GM18505 (cell line): Measurements from ENCODE around the gene SMC1A.
"Not testable (repeated sequence)": the region's sequence is repeated elsewhere in the genome, so short reads cannot be mapped to it uniquely, and the experiment has no call there.

ENCODE experiments used
- ATAC-seq: cut with Tn5 transposase; IDR thresholded peaks from one replicate; pipeline ENCODE4 v1.9.1; 2021; ENCODE audit not compliant: unreplicated experiment
- POLR2A ChIP-seq: IDR thresholded peaks from 4 replicates; pipeline ENCODE4 v1.6.1; 2011; ENCODE audit warnings: borderline replicate concordance; ENCODE audit not compliant: insufficient read depth, insufficient read length; ENCODE audit errors: extremely low read depth

The SMC1A gene

DNA sequence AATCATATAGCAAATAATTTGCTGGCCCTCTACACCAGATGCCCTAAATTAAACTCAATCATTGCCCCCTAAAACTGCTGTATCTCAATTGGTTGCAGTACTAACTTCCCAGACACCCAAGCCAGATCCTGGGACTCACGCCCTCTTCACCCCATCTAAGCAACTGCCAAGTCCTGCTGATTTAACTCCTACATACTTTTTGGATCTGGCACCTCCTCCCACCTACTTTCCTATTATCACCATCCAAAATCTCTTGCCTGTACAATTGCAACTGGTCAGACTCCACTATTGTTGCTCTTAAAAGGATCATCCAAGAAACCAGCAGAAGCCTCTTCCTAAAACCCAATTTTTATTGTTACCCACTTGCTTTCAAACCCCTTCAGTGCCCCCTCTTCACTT lies 16.4 kb upstream of the SMC1A start:
- no peak for TF ChIP-seq POLR2A
- no peak for ATAC-seq

- no peak for TF ChIP-seq POLR2A
Observed at GRCh38 chrX:53438174-53438831, 15.8 kb upstream of the SMC1A start.

DNA sequence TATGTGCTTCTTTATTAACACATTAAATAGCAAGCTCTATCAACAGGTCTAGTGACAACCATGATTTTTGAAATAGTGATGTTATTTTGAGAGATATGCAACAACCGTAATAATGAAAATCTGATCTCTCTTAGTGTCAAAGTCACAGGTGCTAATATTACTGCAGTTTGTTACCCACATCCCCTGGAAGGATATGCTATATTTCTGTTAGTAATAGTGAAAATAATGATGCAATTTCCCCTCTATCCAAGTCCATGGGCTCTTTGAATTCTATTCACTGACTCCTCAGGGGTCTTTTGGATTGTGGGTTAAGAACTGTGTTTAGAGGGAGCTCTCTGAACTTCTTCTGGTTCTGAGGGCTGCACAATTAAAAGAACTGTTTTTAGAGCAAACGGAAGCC lies 14.8 kb upstream of the SMC1A start:
- TF ChIP-seq POLR2A: no peak
- no peak for ATAC-seq

More at GRCh38 chrX:53438174-53438831, 15.8 kb upstream of the SMC1A start:
- ATAC-seq: no peak

- peak; percentile 70 for ATAC-seq
- no peak for TF ChIP-seq POLR2A
Observed at GRCh38 chrX:53435997-53436396, 13.5 kb upstream of the SMC1A start.

DNA sequence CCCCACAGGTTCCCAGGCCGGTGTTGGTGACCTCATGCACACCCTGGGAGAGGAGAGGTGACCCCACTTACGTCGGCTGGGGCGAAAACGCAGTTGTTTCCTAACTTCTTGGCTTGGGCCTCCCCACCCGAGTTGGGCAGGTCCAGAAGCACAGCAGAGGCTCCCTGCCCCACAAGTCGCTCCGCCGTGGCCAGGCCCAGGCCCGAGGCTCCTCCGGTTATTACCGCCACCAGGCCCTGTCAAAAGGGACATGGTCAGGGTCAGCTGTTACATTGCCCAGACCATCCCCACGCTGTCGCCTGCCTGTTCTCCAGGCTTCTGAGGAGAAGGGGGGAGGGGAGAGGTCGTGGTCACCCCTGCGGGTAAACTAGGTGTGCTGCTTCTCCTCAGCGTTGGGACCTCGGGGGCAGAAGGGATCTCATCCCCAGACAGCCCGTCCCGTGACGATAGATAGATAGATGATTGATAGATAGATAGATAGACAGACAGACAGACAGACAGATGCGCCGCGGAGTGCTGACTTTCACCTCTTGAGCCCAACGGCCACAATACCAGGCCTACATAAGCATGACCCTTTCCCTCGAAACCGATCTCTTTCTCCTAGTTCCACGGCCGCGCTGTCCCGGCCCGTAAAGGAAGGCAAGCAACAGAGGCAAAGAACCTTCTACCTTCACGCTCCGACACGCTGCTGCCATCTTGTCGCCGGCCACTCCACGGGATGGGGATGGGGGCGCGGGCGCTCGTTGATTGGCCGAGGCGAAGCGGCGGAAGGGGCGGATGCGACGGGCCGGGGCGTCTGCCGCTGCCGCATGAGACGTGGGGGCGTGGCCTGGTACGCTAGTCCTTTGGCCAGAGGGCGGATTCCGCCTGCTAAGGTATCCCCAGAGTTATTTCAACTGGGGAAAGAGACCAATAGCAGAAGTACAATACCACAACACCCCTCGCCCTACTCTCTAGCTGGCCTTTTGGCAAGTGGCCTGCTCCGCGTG lies 11.5 kb upstream of the SMC1A start, which contains the start of gene HSD17B10:
Gene HSD17B10, minus strand, starts transcription at position 720 of the 989 bp plus-strand sequence. Its CDS starts 25 bp downstream, at position 695.
- peak; percentile 88 for ATAC-seq

DNA sequence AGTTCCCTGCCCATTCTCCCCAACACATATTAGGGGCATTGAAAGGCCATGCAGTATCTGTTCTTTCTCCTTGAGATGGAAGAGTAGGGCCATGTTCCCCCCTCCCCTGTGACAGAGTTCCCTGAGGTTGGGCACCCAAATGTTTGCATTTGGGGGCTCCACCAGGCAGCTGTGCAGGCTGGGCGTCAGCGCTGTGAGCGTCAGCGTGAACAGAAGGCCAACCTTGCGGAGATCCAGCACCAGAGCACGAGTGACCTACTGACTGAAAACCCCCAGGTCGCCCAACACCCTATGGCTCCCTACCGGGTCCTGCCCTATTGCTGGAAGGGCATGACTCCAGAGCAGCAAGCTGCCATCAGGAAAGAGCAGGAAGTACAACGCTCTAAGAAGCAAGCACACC lies 7.8 kb upstream of the SMC1A start:
- no peak for ATAC-seq
- TF ChIP-seq POLR2A: no peak

More for the DNA sequence above, 11.5 kb upstream of the SMC1A start, which contains the start of gene HSD17B10:
- peak; percentile 69 for TF ChIP-seq POLR2A

GRCh38 chrX:53429755-53430154 lies 7.3 kb upstream of the SMC1A start:
- no peak for ATAC-seq
- TF ChIP-seq POLR2A: no peak

- ATAC-seq: no peak
- TF ChIP-seq POLR2A: no peak
Observed at GRCh38 chrX:53422861-53423306, 430 bp upstream of the SMC1A start, which contains the start of gene RIBC1. RIBC1 (plus strand) TSS chrX:53422873; CDS start chrX:53426277, 3,404 bp downstream.

GRCh38 chrX:53421772-53422085 lies 725 bp downstream of the SMC1A start:
- ATAC-seq: peak; percentile 12

GRCh38 chrX:53421125-53421524 lies 1.3 kb downstream of the SMC1A start:
- ATAC-seq: no peak
- no peak for TF ChIP-seq POLR2A

More at GRCh38 chrX:53421772-53422085, 725 bp downstream of the SMC1A start:
- no peak for TF ChIP-seq POLR2A

- not testable (repeated sequence) for ATAC-seq
Observed at GRCh38 chrX:53420351-53420750, 2.1 kb downstream of the SMC1A start.

DNA sequence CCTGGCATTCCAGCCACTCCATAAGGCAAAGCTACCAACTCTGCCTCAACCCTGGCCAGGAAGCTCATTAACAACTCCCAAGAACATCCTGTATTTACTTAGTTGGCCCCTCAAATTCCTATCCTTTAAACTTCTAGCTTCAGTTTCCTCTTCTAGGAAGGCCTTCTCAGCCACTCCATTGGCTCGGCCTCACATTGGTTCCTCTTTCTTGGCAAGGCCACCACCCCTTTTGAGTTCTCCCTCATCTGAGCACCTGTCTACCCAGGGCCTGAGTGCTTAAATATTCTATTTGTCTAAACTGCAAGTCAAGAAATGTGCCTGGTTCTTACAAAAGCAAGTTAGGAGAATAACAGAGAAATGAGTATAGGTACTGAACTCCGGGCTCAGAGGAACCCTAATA lies 10.0 kb downstream of the SMC1A start:
- no peak for TF ChIP-seq POLR2A
- ATAC-seq: no peak

- ATAC-seq: no peak
Observed at GRCh38 chrX:53403535-53403934, 18.9 kb downstream of the SMC1A start.

More at GRCh38 chrX:53403535-53403934, 18.9 kb downstream of the SMC1A start:
- no peak for TF ChIP-seq POLR2A
